HFFc6 (cell line): ENCODE measurements around the gene CFAP74. TPM values are rescaled to one million over a fixed set of nuclear protein-coding genes. Genes with fewer than 3 reads are reported as not detected.

Source experiments
- DNase-seq: peaks from one replicate; pipeline ENCODE4 v3.0.0-alpha.2; 2018
- H3K27ac Mint-ChIP-seq: 2 replicates; pipeline ENCODE4 v1.8.0; 2020; ENCODE audit warnings: mild to moderate bottlenecking, mixed read lengths
- H3K27me3 Mint-ChIP-seq: 2 replicates; pipeline ENCODE4 v1.8.0; 2021; ENCODE audit warnings: mild to moderate bottlenecking, moderate library complexity, mixed read lengths; ENCODE audit not compliant: insufficient read depth
- H3K36me3 Mint-ChIP-seq: 2 replicates; pipeline ENCODE4 v1.8.0; 2021; ENCODE audit warnings: low read depth, mixed read lengths
- H3K4me1 Mint-ChIP-seq: 2 replicates; pipeline ENCODE4 v1.8.0; 2020; ENCODE audit warnings: low read depth, mixed read lengths
- H3K4me3 Mint-ChIP-seq: 2 replicates; pipeline ENCODE4 v1.8.0; 2020; ENCODE audit warnings: mild to moderate bottlenecking, moderate library complexity, mixed read lengths
- H3K9me3 Mint-ChIP-seq: 2 replicates; pipeline ENCODE4 v1.8.0; 2020; ENCODE audit warnings: mild to moderate bottlenecking, mixed read lengths
- total RNA-seq, 6 experiments: library from RNA; stranded (reverse); fragmentation: NEBNext Ultra II Directional; extraction: Animal tissue kit (Norgen Biotek cat#: 25700); gene quantifications; 2 replicates in 1 of 6; 3 replicates in 5 of 6; pipeline ENCODE4 v1.2.3, GENCODE V29; 2021
- TF ChIP-seq, protein P1 (sequence below): fragments of 200-600 bp; sonication (generic); IDR thresholded peaks from 2 replicates; pipeline ENCODE4 v1.5.0; 2021; ENCODE audit warnings: antibody characterized with exemption, mild to moderate bottlenecking

CFAP74 gene
- total RNA-seq, 6 experiments from 2014 or later, result not detected

GRCh38 chr1:1922702-1922955 is 81.0 kb downstream of the CFAP74 start:
- Mint-ChIP-seq H3K36me3 (no peaks in the 10 kb centered on the region), H3K27ac (no peak overlapping the region), H3K9me3 (no peaks in the 10 kb centered on the region), H3K27me3 (peaks cover 12% of the 10 kb centered on the region), H3K4me1 (no peaks in the 10 kb centered on the region), H3K4me3 (no peak overlapping the region)
- no peak for DNase-seq
- TF ChIP-seq, protein P1, sequence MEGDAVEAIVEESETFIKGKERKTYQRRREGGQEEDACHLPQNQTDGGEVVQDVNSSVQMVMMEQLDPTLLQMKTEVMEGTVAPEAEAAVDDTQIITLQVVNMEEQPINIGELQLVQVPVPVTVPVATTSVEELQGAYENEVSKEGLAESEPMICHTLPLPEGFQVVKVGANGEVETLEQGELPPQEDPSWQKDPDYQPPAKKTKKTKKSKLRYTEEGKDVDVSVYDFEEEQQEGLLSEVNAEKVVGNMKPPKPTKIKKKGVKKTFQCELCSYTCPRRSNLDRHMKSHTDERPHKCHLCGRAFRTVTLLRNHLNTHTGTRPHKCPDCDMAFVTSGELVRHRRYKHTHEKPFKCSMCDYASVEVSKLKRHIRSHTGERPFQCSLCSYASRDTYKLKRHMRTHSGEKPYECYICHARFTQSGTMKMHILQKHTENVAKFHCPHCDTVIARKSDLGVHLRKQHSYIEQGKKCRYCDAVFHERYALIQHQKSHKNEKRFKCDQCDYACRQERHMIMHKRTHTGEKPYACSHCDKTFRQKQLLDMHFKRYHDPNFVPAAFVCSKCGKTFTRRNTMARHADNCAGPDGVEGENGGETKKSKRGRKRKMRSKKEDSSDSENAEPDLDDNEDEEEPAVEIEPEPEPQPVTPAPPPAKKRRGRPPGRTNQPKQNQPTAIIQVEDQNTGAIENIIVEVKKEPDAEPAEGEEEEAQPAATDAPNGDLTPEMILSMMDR, result no peak

- peaks cover 16% of the 10 kb centered on the region for H3K27me3 Mint-ChIP-seq
- no peaks in the 10 kb centered on the region for H3K9me3 Mint-ChIP-seq
- no peaks in the 10 kb centered on the region for H3K36me3 Mint-ChIP-seq
- TF ChIP-seq, protein P1, result no peak
- no peak overlapping the region for H3K27ac Mint-ChIP-seq
- H3K4me1 Mint-ChIP-seq, result no peaks in the 10 kb centered on the region
- no peak overlapping the region for H3K4me3 Mint-ChIP-seq
- DNase-seq, result no peak
Observed at GRCh38 chr1:1921901-1922701, 81.5 kb downstream of the CFAP74 start.

DNA sequence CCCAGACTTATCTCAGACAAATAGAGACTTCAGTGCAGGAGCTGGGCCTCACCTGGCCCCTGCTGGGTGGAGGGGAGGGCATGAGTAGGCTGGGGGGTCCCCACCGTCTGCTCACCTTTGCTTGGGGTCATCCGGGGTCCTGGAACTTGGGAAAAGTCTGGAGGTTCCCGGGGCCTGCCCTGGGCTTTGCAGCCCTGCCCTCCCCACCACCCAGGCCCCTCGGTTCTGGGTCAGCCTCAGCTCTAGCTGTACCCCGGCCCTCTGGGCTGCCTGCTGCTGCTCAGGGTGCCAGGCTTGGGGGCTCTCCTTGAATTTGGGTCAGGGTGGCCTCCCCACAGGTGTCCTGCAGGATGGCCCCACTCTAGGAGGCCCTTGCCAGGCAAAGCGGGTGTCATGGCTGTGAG is 82.1 kb downstream of the CFAP74 start:
- H3K9me3 Mint-ChIP-seq, result no peaks in the 10 kb centered on the region
- no peaks in the 10 kb centered on the region for H3K4me1 Mint-ChIP-seq
- TF ChIP-seq, protein P1, result no peak
- H3K27me3 Mint-ChIP-seq, result peaks cover 16% of the 10 kb centered on the region
- H3K27ac Mint-ChIP-seq, result no peak overlapping the region
- H3K36me3 Mint-ChIP-seq, result no peaks in the 10 kb centered on the region
- no peak overlapping the region for H3K4me3 Mint-ChIP-seq
- DNase-seq, result no peak

- Mint-ChIP-seq H3K27ac (no peak overlapping the region), H3K27me3 (peaks cover 19% of the 10 kb centered on the region), H3K36me3 (no peaks in the 10 kb centered on the region), H3K4me1 (no peaks in the 10 kb centered on the region), H3K4me3 (no peak overlapping the region), H3K9me3 (no peaks in the 10 kb centered on the region)
- DNase-seq, result no peak
- TF ChIP-seq, protein P1, result no peak; the same call in 1 of the 2 replicates
Observed at GRCh38 chr1:1920608-1921458, 82.8 kb downstream of the CFAP74 start.

DNA sequence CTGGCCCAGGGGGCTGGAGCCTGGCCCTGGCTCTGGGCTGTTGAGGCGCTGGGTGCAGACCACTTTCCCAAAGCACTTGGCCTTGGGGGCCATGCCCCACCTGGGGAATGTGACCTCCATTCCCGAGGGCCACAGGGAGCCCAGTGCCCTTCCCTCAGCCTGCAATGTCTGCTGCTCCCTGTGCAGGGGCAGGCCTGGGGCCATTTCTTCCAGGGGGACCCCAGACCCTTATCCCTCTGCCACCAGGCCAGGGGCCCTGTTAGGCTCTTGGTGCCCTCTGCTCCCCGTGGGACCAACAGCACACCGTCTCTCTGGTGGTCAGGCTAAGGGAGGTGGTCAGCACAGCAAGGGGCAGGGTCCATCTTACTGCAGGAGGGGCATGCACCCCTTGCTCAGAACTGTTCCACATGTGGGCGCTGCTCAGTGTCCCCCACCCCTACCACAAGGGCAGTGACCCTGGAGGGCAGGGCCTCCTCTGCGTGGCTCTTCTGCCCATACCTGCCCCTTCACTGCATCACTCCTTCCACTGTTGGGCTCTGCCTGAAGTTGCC is 83.5 kb downstream of the CFAP74 start:
- no peak overlapping the region for H3K4me3 Mint-ChIP-seq

More for the DNA sequence above, 83.5 kb downstream of the CFAP74 start:
- DNase-seq, result no peak
- TF ChIP-seq, protein P1, result no peak
- no peaks in the 10 kb centered on the region for H3K4me1 Mint-ChIP-seq
- H3K27ac Mint-ChIP-seq, result no peak overlapping the region
- no peaks in the 10 kb centered on the region for H3K36me3 Mint-ChIP-seq
- peaks cover 19% of the 10 kb centered on the region for H3K27me3 Mint-ChIP-seq
- H3K9me3 Mint-ChIP-seq, result no peaks in the 10 kb centered on the region
